A549 (cell line): ENCODE results near the gene FARP2. TPM values are rescaled to one million over a fixed set of nuclear protein-coding genes. Genes with fewer than 3 reads are reported as not detected.
A peak's percentile ranks its signal among the peaks of the same experiment; 100 is the strongest.

Source experiments
- CBX8 ChIP-seq: fragments of 200-600 bp; sonication (generic); IDR thresholded peaks from 2 replicates; pipeline ENCODE4 v1.6.1; 2016
- CEBPB ChIP-seq, 2 experiments: fragments of >200 bp in 1 of 2; sonication (Bioruptor Twin) in 1 of 2; formaldehyde crosslinking in 1 of 2; IDR thresholded peaks; 2 replicates each; pipeline ENCODE4 v1.6.1; 2012 to 2016
- CHD2 ChIP-seq: fragments of 150-350 bp; IDR thresholded peaks from 2 replicates; pipeline ENCODE4 v1.6.1; 2014; ENCODE audit warnings: low read length; ENCODE audit not compliant: partially characterized antibody
- CTCF ChIP-seq: fragments of >200 bp; sonication (Bioruptor Twin); formaldehyde crosslinking; IDR thresholded peaks from 3 replicates; pipeline ENCODE4 v1.5.1; 2016
- EHMT2 ChIP-seq: fragments of 200-600 bp; sonication (generic); IDR thresholded peaks from 2 replicates; pipeline ENCODE4 v1.6.1; 2016; ENCODE audit warnings: antibody characterized with exemption, low read depth, mild to moderate bottlenecking, moderate library complexity
- ELK1 ChIP-seq: fragments of 150-350 bp; IDR thresholded peaks from 2 replicates; pipeline ENCODE4 v1.6.1; 2014; ENCODE audit warnings: low read depth, mild to moderate bottlenecking, low read length
- ESRRA ChIP-seq: fragments of 150-350 bp; IDR thresholded peaks from 2 replicates; pipeline ENCODE4 v1.6.1; 2014; ENCODE audit warnings: mild to moderate bottlenecking, low read length, borderline replicate concordance
- FOSB ChIP-seq: fragments of 250-450 bp; sonication (Bioruptor Pico); IDR thresholded peaks from 2 replicates; pipeline ENCODE4 v1.5.0; 2020; ENCODE audit warnings: mild to moderate bottlenecking, moderate library complexity
- FOSL2 ChIP-seq, 2 experiments: fragments of 450-650 bp in 1 of 2; fragments of >200 bp in 1 of 2; sonication (Bioruptor Twin) in 1 of 2; formaldehyde crosslinking; IDR thresholded peaks; 2 replicates each; pipeline versions ENCODE4 v1.5.0 to v1.6.1; 2016 to 2020; ENCODE audit warnings: mild to moderate bottlenecking in 1 of 2, moderate library complexity in 1 of 2
- GATA3 ChIP-seq: IDR thresholded peaks from 2 replicates; pipeline ENCODE4 v1.6.1; 2012; ENCODE audit warnings: borderline replicate concordance
- HMGXB4 ChIP-seq: fragments of 250-450 bp; sonication (Bioruptor Pico); IDR thresholded peaks from 2 replicates; pipeline ENCODE4 v1.5.0; 2021; ENCODE audit warnings: mild to moderate bottlenecking, moderate library complexity, borderline replicate concordance
- HOXA7 ChIP-seq: fragments of 250-450 bp; sonication (Bioruptor Pico); IDR thresholded peaks from 2 replicates; pipeline ENCODE4 v1.5.0; 2020; ENCODE audit warnings: mild to moderate bottlenecking, moderate library complexity
- HOXB13 ChIP-seq: fragments of 250-450 bp; sonication (Bioruptor Pico); IDR thresholded peaks from 2 replicates; pipeline ENCODE4 v1.5.0; 2020; ENCODE audit warnings: low read depth, mild to moderate bottlenecking, moderate library complexity
- HOXB5 ChIP-seq: fragments of 250-450 bp; sonication (Bioruptor Pico); IDR thresholded peaks from 2 replicates; pipeline ENCODE4 v1.5.0; 2020; ENCODE audit warnings: mild to moderate bottlenecking, moderate library complexity
- KDM5A ChIP-seq: fragments of 200-600 bp; sonication (generic); IDR thresholded peaks from 2 replicates; pipeline ENCODE4 v1.6.1; 2016; ENCODE audit warnings: antibody characterized with exemption, mild to moderate bottlenecking
- NPAS2 ChIP-seq: fragments of 250-450 bp; sonication (Bioruptor Pico); IDR thresholded peaks from 2 replicates; pipeline ENCODE4 v1.8.0; 2022; ENCODE audit warnings: mild to moderate bottlenecking, moderate library complexity, borderline replicate concordance
- POLR2A ChIP-seq: IDR thresholded peaks from 2 replicates; pipeline ENCODE4 v1.6.1; 2012; ENCODE audit warnings: mild to moderate bottlenecking, low read length
- RAD21 ChIP-seq, 2 experiments: fragments of >200 bp in 1 of 2; sonication (Bioruptor Twin) in 1 of 2; formaldehyde crosslinking in 1 of 2; IDR thresholded peaks in 1 of 2; conservative IDR thresholded peaks in 1 of 2; 2 replicates in 1 of 2; 3 replicates in 1 of 2; pipeline ENCODE4 v1.6.1; 2012 to 2018; ENCODE audit warnings: inconsistent platforms in 1 of 2
- RARB ChIP-seq: fragments of 250-450 bp; sonication (Bioruptor Pico); IDR thresholded peaks from 2 replicates; pipeline ENCODE4 v1.8.0; 2021; ENCODE audit warnings: mild to moderate bottlenecking, moderate library complexity
- RFX5 ChIP-seq: fragments of 450-650 bp; IDR thresholded peaks from 2 replicates; pipeline ENCODE4 v1.7.1; 2014; ENCODE audit warnings: antibody characterized with exemption, mild to moderate bottlenecking, moderate library complexity
- RNF2 ChIP-seq: fragments of 200-600 bp; sonication (generic); IDR thresholded peaks from 2 replicates; pipeline ENCODE4 v1.6.1; 2016; ENCODE audit warnings: low read depth, mild to moderate bottlenecking, antibody characterized with exemption, moderate library complexity, borderline replicate concordance
- SREBF2 ChIP-seq: fragments of 450-650 bp; IDR thresholded peaks from 2 replicates; pipeline ENCODE4 v1.6.1; 2014; ENCODE audit warnings: mild to moderate bottlenecking, moderate library complexity
- TFCP2L1 ChIP-seq: fragments of 250-450 bp; sonication (Bioruptor Pico); IDR thresholded peaks from 2 replicates; pipeline ENCODE4 v1.5.0; 2021; ENCODE audit warnings: mild to moderate bottlenecking
- TP53 ChIP-seq: fragments of 250-450 bp; sonication (Bioruptor Pico); IDR thresholded peaks from 2 replicates; pipeline ENCODE4 v1.5.0; 2021; ENCODE audit warnings: mild to moderate bottlenecking, moderate library complexity
- USF2 ChIP-seq: fragments of 450-650 bp; IDR thresholded peaks from 2 replicates; pipeline ENCODE4 v1.6.1; 2014; ENCODE audit warnings: antibody characterized with exemption
- polyA plus RNA-seq, 4 experiments: library from polyadenylated mRNA; depleted of rRNA in 3 of 4; stranded (reverse); fragments of >200 nt; fragmentation: RNase III in 1 of 4; extraction: RNeasy Plus Mini Kit Qiagen cat#74134 plus additional on column Dnase treatment in 1 of 4; gene quantifications; 2 replicates in 3 of 4; 3 replicates in 1 of 4; pipeline ENCODE4 v1.2.3, GENCODE V29; 2011 to 2017
- TF ChIP-seq, protein P1 (sequence below): IDR thresholded peaks from 2 replicates; pipeline ENCODE4 v1.6.1; 2012
- TF ChIP-seq, protein P2 (sequence below): fragments of >200 bp; sonication (Bioruptor Twin); formaldehyde crosslinking; IDR thresholded peaks from 3 replicates; pipeline ENCODE4 v1.6.1; 2016
- TF ChIP-seq, protein P3 (sequence below): fragments of 250-450 bp; sonication (Bioruptor Pico); IDR thresholded peaks from 2 replicates; pipeline ENCODE4 v1.5.0; 2020; ENCODE audit warnings: low read depth, mild to moderate bottlenecking, moderate library complexity
- TF ChIP-seq, protein P4 (sequence below): fragments of 200-600 bp; sonication (generic); IDR thresholded peaks from 2 replicates; pipeline ENCODE4 v1.6.1; 2016; ENCODE audit warnings: antibody characterized with exemption, mild to moderate bottlenecking, moderate library complexity

FARP2 gene
- polyA plus RNA-seq, 2 of the 4 experiments (the other 2 are of a cell fraction): 17.0 to 29.1 TPM

DNA sequence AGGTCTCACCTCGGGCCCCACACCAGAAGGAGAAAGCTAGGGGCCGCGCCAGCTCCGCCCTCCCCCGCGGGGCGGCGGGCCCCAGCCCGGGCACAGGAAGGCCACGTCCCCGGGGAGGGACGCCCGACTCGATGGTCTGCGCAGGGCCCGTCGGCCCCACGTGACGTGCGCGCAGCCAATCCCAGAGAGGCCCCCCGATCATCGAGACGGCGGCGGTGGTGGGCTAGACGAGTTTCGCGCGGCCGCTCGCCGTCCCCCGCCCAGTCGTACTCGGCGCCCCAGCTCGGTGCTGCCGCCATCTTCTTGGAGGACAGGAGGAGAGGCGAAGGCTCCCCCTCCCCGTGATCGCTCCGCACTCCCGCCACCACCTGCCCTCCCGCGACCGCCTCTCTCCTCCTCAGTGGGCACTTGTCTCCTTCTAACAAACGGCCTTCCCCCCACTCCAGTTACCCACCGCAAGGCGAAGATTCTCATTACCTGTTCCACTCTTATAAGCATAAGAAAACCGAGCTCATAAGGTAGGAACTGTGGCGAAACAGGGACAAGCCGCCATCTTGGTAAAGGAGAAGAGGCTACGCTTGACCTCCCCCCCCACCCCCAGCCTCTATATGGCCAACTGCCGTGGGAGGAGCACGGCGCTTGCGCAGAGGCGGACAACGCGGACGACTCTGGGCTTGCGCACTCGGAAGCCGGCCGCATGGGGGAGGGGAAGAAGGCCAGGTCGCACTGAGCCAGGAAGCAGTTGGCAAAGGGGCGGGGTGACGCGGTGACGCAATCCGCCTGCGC lies 40.8 kb upstream of the FARP2 start, which contains the start of gene HDLBP (continued):
- TF ChIP-seq HOXB13 (CRISPR knock-in tag) (no peak), ELK1 (no peak), RARB (CRISPR knock-in tag) (no peak), FOSB (CRISPR knock-in tag) (no peak), RNF2 (no peak), USF2 (peak; percentile 97), HMGXB4 (CRISPR knock-in tag) (no peak), CHD2 (peak; percentile 63), HOXB5 (CRISPR knock-in tag) (no peak), CTCF (peak; percentile 59), HOXA7 (CRISPR knock-in tag) (no peak), RFX5 (no peak), ESRRA (no peak), GATA3 (no peak), POLR2A (peak; percentile 15), EHMT2 (no peak), SREBF2 (no peak), TP53 (CRISPR knock-in tag) (peak; percentile 65; the same call in 1 of the 2 replicates), NPAS2 (CRISPR knock-in tag) (no peak), FOSL2 (IDR thresholded peaks at IDR 0.05) (no peak), FOSL2 (CRISPR knock-in tag; IDR thresholded peaks at IDR 0.05) (no peak), CEBPB (IDR thresholded peaks at IDR 0.05) (peak; percentile 70 to 85; a peak in 3 of 4 replicates), RAD21 (conservative IDR thresholded peaks at IDR 0.05 in 1 of 2, IDR thresholded peaks at IDR 0.05 in 1 of 2) (0 out of 5 replicates have a peak, but pooled peaks of 1 of the 2 experiments have one; percentile 9), TFCP2L1 (CRISPR knock-in tag) (no peak), CBX8 (no peak), KDM5A (peak; percentile 45; the same call in 1 of the 2 replicates)
- TF ChIP-seq, protein P1, sequence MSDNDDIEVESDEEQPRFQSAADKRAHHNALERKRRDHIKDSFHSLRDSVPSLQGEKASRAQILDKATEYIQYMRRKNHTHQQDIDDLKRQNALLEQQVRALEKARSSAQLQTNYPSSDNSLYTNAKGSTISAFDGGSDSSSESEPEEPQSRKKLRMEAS: peak; percentile 74
- TF ChIP-seq, protein P2, sequence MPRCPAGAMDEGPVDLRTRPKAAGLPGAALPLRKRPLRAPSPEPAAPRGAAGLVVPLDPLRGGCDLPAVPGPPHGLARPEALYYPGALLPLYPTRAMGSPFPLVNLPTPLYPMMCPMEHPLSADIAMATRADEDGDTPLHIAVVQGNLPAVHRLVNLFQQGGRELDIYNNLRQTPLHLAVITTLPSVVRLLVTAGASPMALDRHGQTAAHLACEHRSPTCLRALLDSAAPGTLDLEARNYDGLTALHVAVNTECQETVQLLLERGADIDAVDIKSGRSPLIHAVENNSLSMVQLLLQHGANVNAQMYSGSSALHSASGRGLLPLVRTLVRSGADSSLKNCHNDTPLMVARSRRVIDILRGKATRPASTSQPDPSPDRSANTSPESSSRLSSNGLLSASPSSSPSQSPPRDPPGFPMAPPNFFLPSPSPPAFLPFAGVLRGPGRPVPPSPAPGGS: peak; percentile 83; the same call in 2 of the 3 replicates
- TF ChIP-seq, protein P3, sequence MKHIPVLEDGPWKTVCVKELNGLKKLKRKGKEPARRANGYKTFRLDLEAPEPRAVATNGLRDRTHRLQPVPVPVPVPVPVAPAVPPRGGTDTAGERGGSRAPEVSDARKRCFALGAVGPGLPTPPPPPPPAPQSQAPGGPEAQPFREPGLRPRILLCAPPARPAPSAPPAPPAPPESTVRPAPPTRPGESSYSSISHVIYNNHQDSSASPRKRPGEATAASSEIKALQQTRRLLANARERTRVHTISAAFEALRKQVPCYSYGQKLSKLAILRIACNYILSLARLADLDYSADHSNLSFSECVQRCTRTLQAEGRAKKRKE: no peak
- TF ChIP-seq, protein P4, sequence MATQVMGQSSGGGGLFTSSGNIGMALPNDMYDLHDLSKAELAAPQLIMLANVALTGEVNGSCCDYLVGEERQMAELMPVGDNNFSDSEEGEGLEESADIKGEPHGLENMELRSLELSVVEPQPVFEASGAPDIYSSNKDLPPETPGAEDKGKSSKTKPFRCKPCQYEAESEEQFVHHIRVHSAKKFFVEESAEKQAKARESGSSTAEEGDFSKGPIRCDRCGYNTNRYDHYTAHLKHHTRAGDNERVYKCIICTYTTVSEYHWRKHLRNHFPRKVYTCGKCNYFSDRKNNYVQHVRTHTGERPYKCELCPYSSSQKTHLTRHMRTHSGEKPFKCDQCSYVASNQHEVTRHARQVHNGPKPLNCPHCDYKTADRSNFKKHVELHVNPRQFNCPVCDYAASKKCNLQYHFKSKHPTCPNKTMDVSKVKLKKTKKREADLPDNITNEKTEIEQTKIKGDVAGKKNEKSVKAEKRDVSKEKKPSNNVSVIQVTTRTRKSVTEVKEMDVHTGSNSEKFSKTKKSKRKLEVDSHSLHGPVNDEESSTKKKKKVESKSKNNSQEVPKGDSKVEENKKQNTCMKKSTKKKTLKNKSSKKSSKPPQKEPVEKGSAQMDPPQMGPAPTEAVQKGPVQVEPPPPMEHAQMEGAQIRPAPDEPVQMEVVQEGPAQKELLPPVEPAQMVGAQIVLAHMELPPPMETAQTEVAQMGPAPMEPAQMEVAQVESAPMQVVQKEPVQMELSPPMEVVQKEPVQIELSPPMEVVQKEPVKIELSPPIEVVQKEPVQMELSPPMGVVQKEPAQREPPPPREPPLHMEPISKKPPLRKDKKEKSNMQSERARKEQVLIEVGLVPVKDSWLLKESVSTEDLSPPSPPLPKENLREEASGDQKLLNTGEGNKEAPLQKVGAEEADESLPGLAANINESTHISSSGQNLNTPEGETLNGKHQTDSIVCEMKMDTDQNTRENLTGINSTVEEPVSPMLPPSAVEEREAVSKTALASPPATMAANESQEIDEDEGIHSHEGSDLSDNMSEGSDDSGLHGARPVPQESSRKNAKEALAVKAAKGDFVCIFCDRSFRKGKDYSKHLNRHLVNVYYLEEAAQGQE: no peak
